Smooth muscle cell (in vitro differentiated cells): ENCODE data around the gene C1QTNF2. TPM values are rescaled to one million over a fixed set of nuclear protein-coding genes. Genes with fewer than 3 reads are reported as not detected.

Experiments
- DNase-seq: peaks from one replicate; lab custom pipeline; 2025; ENCODE audit not compliant: unreplicated experiment; lab: John Stamatoyannopoulos, UW
- H2AFZ ChIP-seq: fragments of 200-600 bp; sonication (generic); 2 replicates; pipeline ENCODE4 v1.6.0; 2016; ENCODE audit warnings: antibody characterized with exemption, low read depth, mild to moderate bottlenecking
- H3F3A ChIP-seq: fragments of 200-600 bp; sonication (generic); 2 replicates; pipeline ENCODE4 v1.6.0; 2017; ENCODE audit warnings: antibody characterized with exemption, low read depth
- H3K27ac ChIP-seq: fragments of 200-600 bp; sonication (generic); 2 replicates; pipeline ENCODE4 v1.5.1; 2016; ENCODE audit warnings: low read depth, mild to moderate bottlenecking
- H3K27me3 ChIP-seq: fragments of 200-600 bp; sonication (generic); 2 replicates; pipeline ENCODE4 v1.6.1; 2016; ENCODE audit warnings: low read depth, mild to moderate bottlenecking
- H3K36me3 ChIP-seq: fragments of 200-600 bp; sonication (generic); 2 replicates; pipeline ENCODE4 v1.5.1; 2016; ENCODE audit warnings: low read depth
- H3K4me1 ChIP-seq: fragments of 200-600 bp; sonication (generic); 2 replicates; pipeline ENCODE4 v1.5.1; 2016; ENCODE audit warnings: low read depth
- H3K4me2 ChIP-seq: fragments of 200-600 bp; sonication (generic); 2 replicates; pipeline ENCODE4 v1.6.0; 2016; ENCODE audit warnings: mild to moderate bottlenecking
- H3K4me3 ChIP-seq: fragments of 200-600 bp; sonication (generic); 2 replicates; pipeline ENCODE4 v1.5.1; 2016; ENCODE audit warnings: mild to moderate bottlenecking
- H3K79me2 ChIP-seq: fragments of 200-600 bp; sonication (generic); 2 replicates; pipeline ENCODE4 v1.6.0; 2016; ENCODE audit warnings: low read depth, mild to moderate bottlenecking
- H3K9ac ChIP-seq: fragments of 200-600 bp; sonication (generic); 2 replicates; pipeline ENCODE4 v1.6.0; 2016; ENCODE audit warnings: low read depth
- H3K9me3 ChIP-seq: fragments of 200-600 bp; sonication (generic); replicated peaks from 2 replicates; pipeline ENCODE4 v1.5.1; 2016; ENCODE audit warnings: low read depth
- H4K20me1 ChIP-seq: fragments of 200-600 bp; sonication (generic); 2 replicates; pipeline ENCODE4 v1.6.0; 2016; ENCODE audit warnings: low read depth
- CTCF ChIP-seq: fragments of 200-600 bp; sonication (generic); IDR thresholded peaks from 2 replicates; pipeline ENCODE4 v1.5.1; 2017; ENCODE audit warnings: borderline replicate concordance, mild to moderate bottlenecking, antibody characterized with exemption; ENCODE audit not compliant: insufficient read depth, poor library complexity, severe bottlenecking
- WGBS: methylation state at CpG from one replicate; pipeline ENCODE4 v1.1.7; 2016; ENCODE audit warnings: low lambda C conversion rate; 5-methylcytosine and 5-hydroxymethylcytosine counted together
- polyA plus RNA-seq: library from polyadenylated mRNA; unstranded; fragments of >200 nt; fragmentation: Nextera tagmentation; extraction: Ambion mirVana; gene quantifications from 2 replicates; pipeline ENCODE4 v1.2.1, GENCODE V29; 2016
- total RNA-seq: library from RNA; depleted of rRNA; stranded (reverse); fragments of >200 nt; gene quantifications from 2 replicates; pipeline ENCODE4 v1.2.3, GENCODE V29; 2014

The C1QTNF2 gene
- total and polyA plus RNA-seq, 2 experiments from 2014 or later, result 0.85 to 2.6 TPM

- H3K27ac ChIP-seq, result no peak overlapping the region
- no peak overlapping the region for H3K9ac ChIP-seq
- H3K79me2 ChIP-seq, result peaks cover 8% of the 10 kb centered on the region
- H3K27me3 ChIP-seq, result no peaks in the 10 kb centered on the region
- no peaks in the 10 kb centered on the region for H3K36me3 ChIP-seq
- peaks cover 9% of the 10 kb centered on the region for H4K20me1 ChIP-seq
- no peak overlapping the region for H3K4me3 ChIP-seq
- no peak for DNase-seq
- no peak overlapping the region for H3K4me2 ChIP-seq
- TF ChIP-seq CTCF, result no peak
- no peaks in the 10 kb centered on the region for H3K9me3 ChIP-seq
- peaks cover 6% of the 10 kb centered on the region for H3K4me1 ChIP-seq
- no peaks in the 10 kb centered on the region for H3F3A ChIP-seq
- 90% methylated on average over 4 of the region's 4 CpGs for WGBS
- no peak overlapping the region for H2AFZ ChIP-seq
These were observed 63.7 kb downstream of the C1QTNF2 start for GRCh38 chr5:160306696-160307095.

GRCh38 chr5:160305319-160305718 is 65.1 kb downstream of the C1QTNF2 start:
- Histone ChIP-seq H3K4me3 (no peak overlapping the region), H3K9me3 (no peaks in the 10 kb centered on the region), H3K4me1 (no peaks in the 10 kb centered on the region), H3F3A (no peaks in the 10 kb centered on the region), H3K79me2 (peaks cover 8% of the 10 kb centered on the region), H3K27me3 (no peaks in the 10 kb centered on the region), H3K27ac (peak overlapping the region; percentile 35), H3K9ac (no peak overlapping the region), H3K4me2 (no peak overlapping the region), H4K20me1 (peaks cover 4% of the 10 kb centered on the region), H3K36me3 (no peaks in the 10 kb centered on the region), H2AFZ (no peak overlapping the region)
- DNase-seq, result no peak
- 95% methylated on average over 10 of the region's 10 CpGs for WGBS
- TF ChIP-seq CTCF, result no peak

- WGBS, result 96% methylated on average over 3 of the region's 3 CpGs
- H3K27ac ChIP-seq, result no peak overlapping the region
These were observed 66.7 kb downstream of the C1QTNF2 start for GRCh38 chr5:160303690-160304089.

More at GRCh38 chr5:160303690-160304089, 66.7 kb downstream of the C1QTNF2 start:
- H3K4me2 ChIP-seq, result no peak overlapping the region
- peaks cover 9% of the 10 kb centered on the region for H3K79me2 ChIP-seq
- H3K27me3 ChIP-seq, result no peaks in the 10 kb centered on the region
- H3K4me1 ChIP-seq, result no peaks in the 10 kb centered on the region
- no peak for DNase-seq
- H3F3A ChIP-seq, result no peaks in the 10 kb centered on the region
- no peak overlapping the region for H2AFZ ChIP-seq
- H3K9ac ChIP-seq, result no peak overlapping the region
- no peak for TF ChIP-seq CTCF
- no peaks in the 10 kb centered on the region for H3K36me3 ChIP-seq
- no peaks in the 10 kb centered on the region for H4K20me1 ChIP-seq
- no peak overlapping the region for H3K4me3 ChIP-seq
- no peaks in the 10 kb centered on the region for H3K9me3 ChIP-seq
